HG03066 (cell line): ENCODE data around the gene TUBGCP3.
"Not testable (repeated sequence)": the region's sequence is repeated elsewhere in the genome, so short reads cannot be mapped to it uniquely, and the experiment has no call there.

ENCODE experiments used
- ATAC-seq: cut with Tn5 transposase; IDR thresholded peaks from one replicate; pipeline ENCODE4 v1.9.1; 2021; ENCODE audit warnings: low read depth; ENCODE audit not compliant: unreplicated experiment

The TUBGCP3 gene

GRCh38 chr13:112580211-112580610 lies 7.7 kb downstream of the TUBGCP3 start:
- ATAC-seq = no peak

DNA sequence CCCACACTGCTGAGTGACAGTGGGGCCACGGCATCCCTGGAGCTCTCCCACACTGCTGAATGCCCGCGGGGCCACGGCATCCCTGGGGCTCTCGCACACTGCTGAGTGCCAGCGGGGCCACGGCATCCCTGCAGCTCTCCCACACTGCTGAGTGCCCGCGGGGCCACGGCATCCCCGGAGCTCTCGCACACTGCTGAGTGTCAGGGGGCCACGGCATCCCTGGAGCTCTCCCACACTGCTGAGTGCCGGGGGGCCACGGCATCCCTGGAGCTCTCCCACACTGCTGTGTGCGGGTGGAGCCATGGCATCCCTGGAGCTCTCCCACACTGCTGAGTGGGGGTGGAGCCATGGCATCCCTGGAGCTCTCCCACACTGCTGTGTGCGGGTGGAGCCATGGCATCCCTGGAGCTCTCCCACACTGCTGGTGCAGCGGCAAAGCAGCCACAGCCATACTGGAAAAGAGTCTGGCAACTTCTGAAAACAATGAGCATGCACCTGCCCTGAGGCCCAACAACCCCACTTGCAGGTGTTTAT lies 8.6 kb downstream of the TUBGCP3 start:
- ATAC-seq = no peak

GRCh38 chr13:112576768-112577167 lies 11.2 kb downstream of the TUBGCP3 start:
- ATAC-seq = no peak

GRCh38 chr13:112576191-112576590 lies 11.8 kb downstream of the TUBGCP3 start:
- no peak for ATAC-seq

DNA sequence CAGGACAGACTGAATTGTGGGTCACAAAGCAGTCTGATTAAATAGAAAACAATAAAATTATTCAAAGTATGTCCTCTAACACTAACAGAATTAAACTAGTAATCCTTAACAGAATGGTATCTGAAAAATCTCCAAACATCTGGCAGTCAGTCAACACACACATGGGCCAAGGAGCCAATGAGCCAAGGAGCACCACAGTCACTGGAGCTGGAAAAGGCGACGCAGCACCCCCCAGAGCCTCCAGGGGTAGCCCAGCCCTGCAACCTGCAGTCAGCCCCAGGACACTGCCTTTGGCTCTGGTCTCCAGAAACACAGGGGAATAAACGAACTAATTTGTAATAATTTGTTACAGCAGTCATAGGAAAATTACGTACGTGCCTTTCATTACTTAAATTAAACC lies 12.3 kb downstream of the TUBGCP3 start:
- ATAC-seq = no peak

DNA sequence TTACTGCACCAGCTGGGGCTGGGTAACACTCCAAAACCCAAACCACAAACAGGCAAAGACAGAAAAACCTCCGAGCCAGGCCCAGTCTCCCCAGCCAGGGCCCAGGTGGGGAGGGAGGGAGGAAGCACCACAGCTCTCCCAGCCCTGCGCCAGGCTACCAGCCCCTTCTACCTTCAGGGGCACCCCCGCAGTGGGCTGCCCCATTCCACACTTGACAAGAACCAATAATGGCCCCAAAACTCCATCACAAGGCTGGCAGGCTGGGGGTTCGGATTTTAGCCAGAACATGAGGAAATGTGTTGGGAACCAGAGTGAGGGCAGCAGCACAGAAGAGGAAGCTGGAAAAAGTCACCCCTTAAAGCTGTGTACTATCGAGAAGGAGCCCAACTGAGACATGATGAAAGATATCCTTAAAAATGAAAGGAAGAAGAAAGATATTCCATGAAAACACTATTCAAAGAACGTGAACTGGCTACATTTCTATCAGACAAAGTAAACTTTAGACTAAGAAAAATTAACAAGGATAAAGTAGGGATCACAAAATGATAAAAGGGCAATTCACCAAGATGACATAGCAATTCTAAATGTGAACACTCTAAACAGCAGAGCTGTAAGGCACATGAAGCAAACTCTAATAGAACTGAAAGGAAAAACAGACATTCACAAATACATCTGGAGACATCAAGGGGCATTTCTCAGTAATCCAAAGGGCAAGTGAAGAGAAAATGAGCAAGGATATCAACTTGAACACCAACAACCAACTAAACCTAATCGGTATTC lies 12.9 kb downstream of the TUBGCP3 start:
- ATAC-seq = peak; percentile 61

DNA sequence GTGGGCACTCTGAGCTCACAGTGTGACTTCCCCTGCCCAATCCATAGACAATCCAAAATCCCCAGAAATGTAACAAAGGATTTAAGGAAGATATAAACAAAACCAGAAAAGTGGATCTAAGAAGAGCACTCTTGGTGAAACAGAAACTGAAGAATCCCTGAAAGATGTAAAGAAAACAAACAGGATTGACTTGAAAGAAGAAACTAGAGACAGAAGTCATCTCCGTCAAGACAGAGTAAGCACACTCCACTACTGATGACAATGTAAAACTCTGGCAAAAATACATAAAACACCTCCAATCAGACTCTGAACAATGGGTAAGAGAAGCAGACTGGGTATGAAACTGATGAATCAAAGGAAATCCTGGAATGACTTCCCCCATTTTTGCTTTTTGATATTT lies 13.5 kb downstream of the TUBGCP3 start:
- peak; percentile 29 for ATAC-seq

- ATAC-seq = no peak
Observed at GRCh38 chr13:112573710-112574109, 14.2 kb downstream of the TUBGCP3 start.

DNA sequence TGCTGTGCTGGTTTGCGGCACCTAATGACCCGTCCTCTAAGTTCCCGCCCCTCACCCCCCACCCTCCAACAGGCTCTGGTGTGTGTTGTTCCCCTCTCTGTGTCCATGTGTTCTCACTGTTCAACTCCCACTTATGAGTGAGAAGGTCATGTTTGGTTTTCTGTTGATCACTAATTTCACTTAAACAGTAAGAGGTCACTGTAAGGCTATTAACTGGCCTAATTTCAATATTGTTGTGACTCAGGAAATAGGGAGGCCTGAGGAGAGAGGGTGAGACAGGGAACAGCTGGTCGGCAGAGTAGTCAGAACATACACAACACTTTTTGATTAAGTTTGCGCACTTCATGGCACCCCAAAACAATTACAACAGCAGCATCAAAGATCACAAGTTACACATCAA lies 15.6 kb downstream of the TUBGCP3 start:
- no peak for ATAC-seq

- no peak for ATAC-seq
Observed at GRCh38 chr13:112569821-112570220, 18.1 kb downstream of the TUBGCP3 start.

GRCh38 chr13:112567161-112567862 lies 20.6 kb downstream of the TUBGCP3 start:
- no peak for ATAC-seq

DNA sequence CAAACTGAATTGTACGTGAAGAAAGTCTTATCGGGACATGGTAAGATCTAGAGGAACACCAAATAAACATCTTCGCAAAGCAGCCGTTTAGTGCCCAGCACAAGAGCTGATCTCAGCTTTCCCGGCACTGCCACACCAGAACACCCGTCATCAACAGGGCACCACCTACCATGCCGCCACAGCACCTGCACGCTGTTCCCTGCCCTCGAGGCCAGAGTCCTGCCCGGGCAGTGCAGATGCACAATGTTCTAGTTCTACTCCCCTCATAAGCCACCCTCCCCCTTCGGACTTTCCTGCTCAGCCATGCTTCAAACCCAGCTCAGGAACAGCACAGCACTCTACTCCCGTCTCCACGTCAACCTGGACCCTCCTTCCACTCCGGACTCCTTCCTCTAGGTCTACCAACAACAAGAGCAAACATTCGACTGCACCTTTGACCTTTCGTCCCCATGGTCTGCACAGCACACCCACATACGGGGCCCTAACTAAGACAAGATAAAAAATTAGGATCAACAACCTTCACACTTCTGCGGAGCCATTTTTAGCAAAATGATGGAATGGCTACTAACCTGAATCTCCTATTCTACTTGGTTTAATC lies 25.1 kb downstream of the TUBGCP3 start:
- ATAC-seq = no peak

- ATAC-seq = no peak
Observed at GRCh38 chr13:112562254-112562653, 25.7 kb downstream of the TUBGCP3 start.

DNA sequence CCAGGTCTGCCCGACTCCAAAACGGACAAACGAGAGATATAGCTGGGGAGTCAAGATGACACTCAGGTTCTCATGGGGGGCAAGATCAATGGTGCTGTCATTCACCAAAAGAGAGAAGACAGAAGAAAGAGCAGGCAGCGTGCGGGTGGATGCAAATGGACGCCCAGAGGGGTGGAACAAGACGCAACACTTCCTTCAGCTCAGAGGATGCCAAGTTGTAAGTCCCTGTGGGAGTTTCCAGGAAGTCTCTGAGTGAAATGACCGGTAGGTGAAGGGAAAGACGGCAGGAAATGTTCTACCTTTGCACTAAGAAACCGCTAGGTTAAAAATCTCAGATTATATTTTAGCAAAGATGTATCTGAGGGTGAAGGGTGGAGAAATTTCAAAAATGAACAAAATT lies 26.5 kb downstream of the TUBGCP3 start:
- no peak for ATAC-seq

DNA sequence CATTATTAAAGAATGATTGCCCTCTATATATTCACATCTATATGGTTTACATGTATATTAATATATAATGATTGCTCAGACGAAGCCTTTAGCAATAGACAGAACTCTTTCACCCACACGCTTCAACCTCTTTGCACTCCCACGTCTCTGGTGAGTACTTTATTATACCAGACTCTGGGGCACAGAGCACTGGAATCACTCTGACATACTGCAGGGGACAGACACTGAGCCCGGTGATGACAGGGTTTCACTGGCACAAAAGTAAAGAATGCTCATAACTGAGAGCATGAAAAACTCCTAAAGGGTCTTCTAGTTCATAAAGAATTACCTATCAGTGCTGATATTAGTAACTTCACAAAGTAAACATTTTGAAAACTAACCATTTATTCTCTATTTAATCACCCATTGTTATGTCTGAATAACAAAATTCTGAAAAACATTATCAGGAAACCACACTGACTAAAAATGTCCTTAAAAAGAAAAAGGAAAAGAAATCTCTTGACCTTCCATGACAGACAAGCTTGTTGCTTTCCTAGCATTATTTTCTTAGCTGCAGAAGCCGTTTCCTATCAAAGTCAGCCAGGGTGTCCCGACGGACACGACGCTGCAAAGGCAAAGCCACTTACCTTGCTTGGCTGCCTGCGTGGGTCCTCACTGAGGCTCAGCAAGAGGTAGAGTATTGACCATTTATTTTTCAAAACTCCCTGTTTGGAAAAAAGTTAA lies 29.1 kb downstream of the TUBGCP3 start:
- no peak for ATAC-seq

DNA sequence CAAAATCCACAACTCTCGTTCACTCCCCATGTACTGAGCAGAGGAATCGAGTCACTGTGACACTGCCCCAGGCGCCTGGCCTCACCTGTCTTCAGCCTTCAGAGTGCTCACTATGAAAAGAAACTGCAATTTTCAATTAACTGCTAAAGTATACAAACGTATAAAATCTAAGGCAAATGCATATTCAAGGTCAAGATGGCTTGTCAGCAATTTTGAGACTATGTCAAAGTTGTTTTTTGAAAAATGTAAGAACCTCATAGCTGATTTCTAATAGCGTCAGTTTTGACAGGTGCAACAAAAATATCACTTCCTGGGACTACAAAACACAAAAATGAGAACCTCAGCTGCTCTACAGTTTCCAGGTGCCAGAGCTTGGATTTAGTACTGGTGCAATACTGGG lies 31.4 kb downstream of the TUBGCP3 start:
- ATAC-seq = no peak

DNA sequence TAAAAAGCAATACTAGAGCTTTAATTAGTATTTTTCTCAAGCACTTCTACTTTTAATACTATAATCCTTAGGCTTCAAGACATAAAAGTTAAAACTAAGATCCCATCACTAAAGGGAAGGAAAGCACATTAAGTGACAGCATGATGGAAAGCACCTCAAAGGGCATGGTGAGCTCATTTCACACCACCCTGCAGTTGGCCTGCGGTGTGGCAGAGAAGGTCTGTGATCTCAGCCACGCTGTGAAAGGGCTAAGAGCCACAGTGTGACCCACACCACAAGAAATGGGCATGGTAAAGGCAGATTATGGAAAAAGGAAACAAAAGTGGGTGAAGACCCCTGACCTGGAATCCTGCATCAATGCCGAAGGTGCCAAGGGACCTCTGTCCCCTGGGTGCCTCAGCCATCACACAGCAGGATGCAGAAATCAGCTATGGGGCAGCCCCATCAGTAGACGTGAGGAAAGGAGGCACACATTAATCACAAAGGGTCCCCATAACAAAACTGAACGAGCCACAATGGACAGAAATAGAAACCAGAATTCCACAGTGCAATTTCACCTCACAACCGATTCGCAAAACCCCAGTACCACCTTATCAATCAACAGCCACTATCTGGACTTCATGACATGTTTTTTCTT lies 33.6 kb downstream of the TUBGCP3 start:
- ATAC-seq = no peak

GRCh38 chr13:112548975-112549374 lies 39.0 kb downstream of the TUBGCP3 start:
- ATAC-seq = not testable (repeated sequence)

GRCh38 chr13:112545856-112546255 lies 42.1 kb downstream of the TUBGCP3 start:
- ATAC-seq = no peak
